ENCODE data around the gene IRF1.
"Not testable (repeated sequence)": the region's sequence is repeated elsewhere in the genome, so short reads cannot be mapped to it uniquely, and the experiment has no call there.

Gene IRF1, protein sequence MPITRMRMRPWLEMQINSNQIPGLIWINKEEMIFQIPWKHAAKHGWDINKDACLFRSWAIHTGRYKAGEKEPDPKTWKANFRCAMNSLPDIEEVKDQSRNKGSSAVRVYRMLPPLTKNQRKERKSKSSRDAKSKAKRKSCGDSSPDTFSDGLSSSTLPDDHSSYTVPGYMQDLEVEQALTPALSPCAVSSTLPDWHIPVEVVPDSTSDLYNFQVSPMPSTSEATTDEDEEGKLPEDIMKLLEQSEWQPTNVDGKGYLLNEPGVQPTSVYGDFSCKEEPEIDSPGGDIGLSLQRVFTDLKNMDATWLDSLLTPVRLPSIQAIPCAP

DNA sequence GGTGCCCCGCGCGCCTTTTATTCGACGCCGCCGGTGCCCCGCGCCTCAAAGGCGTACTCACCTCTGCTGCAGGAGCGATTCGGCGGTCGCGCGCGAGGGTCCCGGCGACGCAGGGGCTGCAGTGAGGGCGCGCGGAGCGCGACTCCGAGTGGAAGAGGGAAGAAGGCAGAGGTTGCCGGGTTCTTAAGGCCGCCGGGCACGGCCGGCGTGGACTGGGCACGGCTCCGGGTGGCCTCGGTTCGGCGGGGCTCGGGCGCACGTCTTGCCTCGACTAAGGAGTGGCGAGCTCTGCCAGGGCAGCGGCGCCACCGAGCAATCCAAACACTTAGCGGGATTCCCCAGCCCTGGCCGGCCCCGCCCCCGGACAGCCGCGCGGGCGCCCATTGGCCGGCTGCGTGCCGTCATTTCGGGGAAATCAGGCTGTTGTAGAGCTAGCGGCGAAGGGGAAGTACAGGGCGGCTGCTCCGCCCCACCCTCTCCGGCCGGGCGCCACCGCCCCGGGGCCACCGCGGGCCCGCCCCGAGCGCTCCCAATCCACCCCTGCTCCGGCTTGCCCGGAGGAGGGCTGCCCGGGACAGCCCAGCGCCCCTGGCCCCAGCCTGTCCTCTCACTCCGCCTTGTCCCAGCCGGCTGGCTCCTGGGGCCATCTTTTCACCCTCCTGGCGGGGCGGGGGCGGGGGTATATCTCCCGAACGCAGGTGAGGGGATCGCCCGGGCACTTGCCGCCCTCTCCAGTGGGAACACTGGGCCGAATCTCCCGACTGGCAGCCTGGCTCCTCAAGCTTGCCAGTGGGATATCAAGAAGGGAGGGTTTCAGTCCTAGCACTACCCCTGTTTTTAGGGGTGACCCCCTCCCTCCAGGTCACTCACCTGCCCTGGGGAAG is at the start of gene IRF1:
IRF1 (minus strand) TSS at position 290 of the 884 bp plus-strand sequence. CDS start 1,295 bp downstream, outside the sequence.
- DNase-seq = peak; percentile 89

DNA sequence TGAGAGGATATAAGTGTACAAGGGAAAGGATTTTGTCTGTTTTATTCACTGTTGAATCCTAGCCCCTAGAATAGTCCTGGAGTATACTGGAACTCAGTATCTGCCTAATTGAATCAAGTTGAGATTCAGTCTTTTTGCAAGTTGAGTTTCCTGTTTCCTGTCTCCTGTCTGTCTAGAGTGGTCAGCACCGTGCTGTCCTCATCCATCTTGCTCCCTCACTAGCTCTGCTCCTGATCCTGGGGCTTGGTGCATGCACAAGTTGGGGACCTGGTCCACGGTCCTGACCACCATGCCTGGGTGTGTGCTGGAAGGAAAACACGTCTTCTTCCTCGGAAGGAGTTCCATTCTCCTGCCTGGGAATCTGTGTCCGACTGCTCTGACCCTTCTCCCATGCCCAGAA is 49.6 kb upstream of the IRF1 start:
- no peak for DNase-seq

DNA sequence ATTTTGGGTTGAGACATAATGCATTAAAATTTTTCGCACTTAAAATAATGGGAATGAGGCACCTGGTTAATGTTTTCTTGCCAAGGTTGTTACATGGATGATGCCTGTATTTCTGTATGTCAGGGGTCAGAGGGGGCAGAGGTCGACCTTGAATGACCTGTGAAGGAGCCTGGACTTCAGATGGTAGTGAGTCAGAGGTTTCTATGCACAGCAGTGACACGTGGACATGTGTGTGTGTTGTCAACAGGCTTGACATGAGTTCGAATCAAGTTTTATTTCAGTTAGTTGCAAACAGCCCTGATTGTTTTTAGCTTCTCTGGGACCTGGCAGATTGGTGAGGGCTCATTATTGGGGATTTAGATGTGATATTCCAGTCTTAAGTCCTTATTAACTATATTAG is 49.1 kb upstream of the IRF1 start:
- DNase-seq = no peak

DNA sequence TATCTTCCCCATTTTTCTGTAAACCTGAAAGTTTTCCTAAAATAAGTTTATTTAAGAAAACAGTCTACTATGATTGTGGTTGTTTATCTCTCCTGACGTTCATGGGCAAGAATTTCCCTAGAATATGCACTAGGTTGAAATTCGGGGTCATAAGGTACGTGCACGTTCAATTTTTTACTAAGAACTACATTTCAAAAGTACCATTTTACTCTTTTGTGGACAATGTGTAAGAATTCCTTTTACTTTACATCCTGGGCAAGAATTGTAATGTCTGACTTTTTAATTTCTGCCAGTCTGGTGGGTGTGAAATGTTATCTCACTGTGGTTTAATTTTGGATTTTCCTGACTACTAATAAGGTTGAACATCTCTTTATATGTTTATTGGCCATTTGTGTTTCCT is 40.4 kb upstream of the IRF1 start:
- no peak for DNase-seq

GRCh38 chr5:132528866-132529634 is 38.5 kb upstream of the IRF1 start:
- peak; percentile 9 for DNase-seq

- DNase-seq = no peak
These were observed 37.4 kb upstream of the IRF1 start for GRCh38 chr5:132528021-132528420.

- DNase-seq = no peak
These were observed 36.5 kb upstream of the IRF1 start for GRCh38 chr5:132526974-132527564.

GRCh38 chr5:132526290-132526973 is 35.9 kb upstream of the IRF1 start:
- DNase-seq = peak; percentile 49

GRCh38 chr5:132525299-132525724 is 34.7 kb upstream of the IRF1 start:
- peak; percentile 96 for DNase-seq

GRCh38 chr5:132524877-132525276 is 34.3 kb upstream of the IRF1 start:
- peak; percentile 65 for DNase-seq

DNA sequence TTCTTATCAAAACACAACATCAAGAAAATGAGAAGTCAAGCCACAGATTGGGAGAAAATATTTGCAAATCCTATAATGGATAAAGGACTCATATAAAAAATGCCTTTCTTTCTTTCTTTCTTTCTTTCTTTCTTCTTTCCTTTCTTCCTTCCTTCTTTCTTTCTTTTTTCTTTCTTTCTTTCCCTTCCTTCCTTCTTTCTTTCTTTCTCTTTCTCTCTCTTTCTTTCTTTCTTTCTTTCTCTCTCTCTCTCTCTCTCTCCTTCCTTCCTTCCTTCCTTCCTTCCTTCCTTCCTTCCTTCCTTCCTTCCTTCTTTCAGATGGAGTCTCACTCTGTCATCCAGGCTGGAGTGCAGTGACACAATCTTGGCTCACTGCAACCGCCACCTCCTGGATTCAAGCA is 31.5 kb upstream of the IRF1 start:
- not testable (repeated sequence) for DNase-seq

DNA sequence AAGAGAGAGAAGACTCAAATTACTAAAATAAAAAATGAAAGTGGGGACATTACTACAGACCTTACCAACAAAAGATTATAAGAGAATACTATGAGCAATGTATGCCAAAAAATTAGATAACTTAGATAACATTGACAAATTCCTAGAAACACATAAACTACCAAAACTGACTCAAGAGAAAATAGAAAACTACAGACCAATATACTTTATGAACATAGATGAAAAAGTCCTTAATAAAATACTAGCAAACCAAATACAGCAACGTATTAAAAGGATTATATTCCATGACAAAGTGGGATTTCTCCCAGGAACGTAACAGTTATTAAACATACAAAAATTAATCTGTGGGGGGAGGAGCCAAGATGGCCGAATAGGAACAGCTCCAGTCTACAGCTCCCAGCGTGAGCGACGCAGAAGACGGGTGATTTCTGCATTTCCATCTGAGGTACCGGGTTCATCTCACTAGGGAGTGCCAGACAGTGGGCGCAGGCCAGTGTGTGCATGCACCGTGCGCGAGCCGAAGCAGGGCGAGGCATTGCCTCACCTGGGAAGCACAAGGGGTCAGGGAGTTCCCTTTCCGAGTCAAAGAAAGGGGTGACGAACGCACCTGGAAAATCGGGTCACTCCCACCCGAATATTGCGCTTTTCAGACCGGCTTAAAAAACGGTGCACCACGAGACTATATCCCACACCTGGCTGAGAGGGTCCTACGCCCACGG is 23.2 kb upstream of the IRF1 start:
- not testable (repeated sequence) for DNase-seq

GRCh38 chr5:132510076-132510475 is 19.5 kb upstream of the IRF1 start:
- DNase-seq = no peak

DNA sequence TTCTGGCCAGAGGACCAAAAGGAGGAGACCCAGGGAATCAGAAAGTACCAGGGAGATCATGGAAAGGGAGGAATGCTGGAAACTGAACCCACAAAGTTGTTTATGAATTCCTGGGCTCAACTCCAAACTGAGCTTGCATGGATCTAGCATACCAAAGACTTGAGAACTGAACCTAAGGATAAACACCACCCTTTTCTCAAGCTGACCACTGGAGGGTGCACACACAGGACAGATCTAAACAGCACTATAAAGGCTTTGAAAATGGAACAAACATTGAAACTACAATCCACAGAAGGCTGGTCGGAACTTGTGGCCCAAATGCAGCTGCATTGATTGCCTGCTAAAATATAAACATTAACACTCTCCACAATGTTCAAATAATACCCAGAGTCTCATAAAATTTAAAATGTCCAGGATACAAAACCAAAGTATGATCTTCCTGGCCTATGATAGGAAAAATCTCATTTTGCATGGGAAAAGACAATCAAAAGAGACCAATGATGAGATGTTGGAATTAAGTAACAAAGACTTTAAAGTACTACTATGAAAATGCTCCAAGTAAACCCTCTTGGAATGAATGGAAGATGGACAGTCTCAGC is 15.6 kb upstream of the IRF1 start:
- DNase-seq = peak; percentile 44

- no peak for DNase-seq
These were observed 15.1 kb upstream of the IRF1 start for GRCh38 chr5:132505641-132506040.

- DNase-seq = no peak
These were observed 14.2 kb upstream of the IRF1 start for GRCh38 chr5:132504746-132505145.

DNA sequence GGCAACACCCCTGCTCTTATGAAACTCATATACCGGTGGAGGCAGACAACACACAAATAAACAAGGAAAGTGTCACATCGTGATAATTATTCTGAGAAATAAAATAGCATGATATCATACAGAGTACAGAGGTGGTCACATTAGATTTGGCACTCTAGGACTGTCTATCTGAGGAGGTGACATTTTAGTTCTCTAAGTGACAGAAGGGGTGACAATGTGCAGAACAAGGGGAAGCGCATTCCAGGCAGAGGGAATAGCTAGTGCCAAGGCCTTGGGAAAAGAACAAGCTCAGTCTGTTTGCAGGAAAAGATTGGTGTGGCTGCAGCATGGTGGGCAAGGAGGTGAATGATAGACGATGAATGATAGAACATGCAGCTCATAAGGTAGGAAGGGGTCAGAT is 12.7 kb upstream of the IRF1 start:
- no peak for DNase-seq

- no peak for DNase-seq
These were observed 11.7 kb upstream of the IRF1 start for GRCh38 chr5:132501961-132502931.

GRCh38 chr5:132501629-132501956 is 11.0 kb upstream of the IRF1 start:
- DNase-seq = no peak

Measured in MV-4-11 (cell line).